ENCODE data around the gene NOXO1. TPM values are rescaled to one million over a fixed set of nuclear protein-coding genes. Genes with fewer than 3 reads are reported as not detected.

NOXO1 gene
- total RNA-seq, 1 donor: not detected

DNA sequence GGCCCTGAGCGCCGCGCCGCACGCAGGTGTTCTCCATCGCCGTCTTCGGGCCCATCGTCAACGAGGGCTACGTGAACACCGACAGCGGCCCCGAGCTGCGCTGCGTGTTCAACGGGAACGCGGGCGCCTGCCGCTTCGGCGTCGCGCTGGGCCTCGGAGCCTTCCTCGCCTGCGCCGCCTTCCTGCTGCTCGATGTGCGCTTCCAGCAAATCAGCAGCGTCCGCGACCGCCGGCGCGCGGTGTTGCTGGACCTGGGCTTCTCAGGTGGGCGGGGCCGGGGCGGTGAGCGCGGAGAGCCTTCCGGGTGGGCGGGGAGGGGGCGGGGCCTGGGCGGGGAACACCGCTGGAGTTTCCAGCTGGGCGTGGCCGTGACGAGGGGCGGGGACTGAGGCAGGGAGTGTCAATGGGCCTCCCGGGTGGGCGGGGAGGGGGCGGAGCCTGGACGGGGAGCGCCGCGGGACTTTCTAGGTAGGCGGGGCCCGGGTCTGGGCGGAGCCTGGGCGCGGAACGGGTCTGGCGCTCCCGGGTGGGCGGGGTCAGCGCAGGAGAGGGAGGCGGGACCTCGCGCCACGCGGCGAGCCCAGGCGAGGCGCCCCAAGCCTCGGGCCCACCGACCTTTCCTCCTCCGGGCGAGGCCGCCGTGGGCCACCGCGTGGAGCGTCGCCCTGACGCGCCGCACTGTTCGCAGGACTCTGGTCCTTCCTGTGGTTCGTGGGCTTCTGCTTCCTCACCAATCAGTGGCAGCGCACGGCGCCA lies 10.9 kb upstream of the NOXO1 start:
- Histone ChIP-seq H3K4me1 (ENCODE audit: insufficient read depth, low read length) (peaks cover 21% of the 10 kb centered on the region), H3K27me3 (ENCODE audit: insufficient read depth, low read length) (peaks cover 23% of the 10 kb centered on the region), H3K4me3 (ENCODE audit: low read length) (peak overlapping the region; percentile 15), H3K9me3 (ENCODE audit: low read depth, low read length) (no peaks in the 10 kb centered on the region)

DNA sequence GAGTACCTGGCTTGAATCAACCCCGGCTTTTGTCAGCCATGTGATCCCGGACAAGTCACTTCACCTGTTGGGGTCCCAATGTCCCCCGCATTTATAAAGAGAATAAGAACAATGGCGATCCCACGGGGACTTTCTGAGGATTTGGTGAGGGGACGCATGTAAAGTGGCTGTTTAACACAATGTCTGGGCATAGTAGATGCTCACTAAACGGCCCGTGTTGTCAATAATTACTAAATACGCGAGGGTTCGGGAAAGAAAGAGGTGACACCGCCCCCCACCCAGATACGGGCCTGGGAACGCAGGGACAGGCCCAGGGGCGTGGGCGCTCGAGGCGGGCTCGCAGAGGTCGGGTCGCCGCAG lies 10.3 kb upstream of the NOXO1 start:
- Histone ChIP-seq H3K27me3 (ENCODE audit: insufficient read depth, low read length) (peaks cover 23% of the 10 kb centered on the region), H3K4me3 (ENCODE audit: low read length) (peak overlapping the region; percentile 15), H3K9me3 (ENCODE audit: low read depth, low read length) (no peaks in the 10 kb centered on the region), H3K4me1 (ENCODE audit: insufficient read depth, low read length) (peaks cover 21% of the 10 kb centered on the region)

DNA sequence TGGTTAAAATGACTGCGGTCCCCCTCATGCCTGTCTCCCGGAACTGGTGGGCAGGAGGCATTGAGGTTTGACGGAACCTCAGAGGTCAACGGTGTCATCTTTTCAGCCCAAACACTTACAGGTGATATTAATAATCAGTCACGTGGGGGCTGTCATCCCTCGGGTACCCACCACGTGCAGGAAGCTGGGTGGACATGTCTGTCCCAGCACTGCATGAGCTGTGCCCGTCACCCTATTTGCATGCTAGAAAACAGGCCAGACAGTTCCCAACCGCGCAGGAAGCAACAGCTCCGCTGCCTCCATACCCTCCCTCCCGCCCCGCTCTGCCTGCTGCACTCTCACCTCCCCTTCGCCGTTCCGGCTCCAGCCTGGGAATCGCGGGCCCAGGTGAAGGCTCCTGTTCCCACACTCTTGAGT lies 9.9 kb upstream of the NOXO1 start:
- H3K27me3 ChIP-seq (ENCODE audit: insufficient read depth, low read length): peaks cover 23% of the 10 kb centered on the region
- peaks cover 21% of the 10 kb centered on the region for H3K4me1 ChIP-seq (ENCODE audit: insufficient read depth, low read length)
- H3K4me3 ChIP-seq (ENCODE audit: low read length): no peak overlapping the region
- no peaks in the 10 kb centered on the region for H3K9me3 ChIP-seq (ENCODE audit: low read depth, low read length)

DNA sequence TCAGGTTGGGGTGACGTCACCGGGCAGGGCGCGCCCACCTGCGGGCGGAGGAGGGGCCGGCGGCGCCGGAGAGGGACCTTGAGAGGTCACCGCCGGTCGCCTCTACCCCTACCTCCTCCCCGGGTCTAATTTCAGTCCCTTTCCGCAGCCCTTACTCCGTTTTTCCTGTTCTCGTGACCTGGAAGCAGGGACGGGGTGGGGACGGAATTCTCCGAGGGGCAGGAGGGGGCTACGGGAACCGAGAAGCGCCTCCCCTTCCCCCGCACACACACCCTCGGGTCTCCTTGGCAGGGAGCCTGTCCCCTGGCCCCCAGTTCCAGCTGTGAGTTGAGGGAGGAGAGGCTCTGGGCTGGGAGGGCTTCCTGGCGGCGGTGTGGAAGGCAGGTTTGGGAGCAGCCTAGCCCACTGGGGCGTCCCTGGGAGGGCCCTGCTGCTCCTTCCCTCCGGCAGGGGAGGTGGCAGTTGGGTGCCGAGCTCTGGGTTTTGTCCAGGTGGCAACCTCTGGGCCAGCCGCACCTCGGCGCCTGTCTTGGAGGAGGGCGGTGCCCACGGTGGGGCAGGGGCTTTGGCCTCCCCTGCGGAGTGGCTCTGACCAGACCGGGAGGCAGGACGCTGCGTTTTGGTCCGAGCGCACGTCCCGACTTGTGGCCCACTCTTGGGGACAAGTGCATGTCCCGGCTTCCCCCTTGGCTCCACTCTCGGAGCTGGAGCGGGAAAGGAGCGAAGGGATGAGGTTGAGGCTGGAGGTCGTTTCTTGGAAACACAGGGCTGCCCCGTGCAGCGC lies 9.3 kb upstream of the NOXO1 start:
- H3K4me3 ChIP-seq (ENCODE audit: low read length): peak overlapping the region; percentile 18
- H3K4me1 ChIP-seq (ENCODE audit: insufficient read depth, low read length): peaks cover 21% of the 10 kb centered on the region
- no peaks in the 10 kb centered on the region for H3K9me3 ChIP-seq (ENCODE audit: low read depth, low read length)
- peaks cover 23% of the 10 kb centered on the region for H3K27me3 ChIP-seq (ENCODE audit: insufficient read depth, low read length)

DNA sequence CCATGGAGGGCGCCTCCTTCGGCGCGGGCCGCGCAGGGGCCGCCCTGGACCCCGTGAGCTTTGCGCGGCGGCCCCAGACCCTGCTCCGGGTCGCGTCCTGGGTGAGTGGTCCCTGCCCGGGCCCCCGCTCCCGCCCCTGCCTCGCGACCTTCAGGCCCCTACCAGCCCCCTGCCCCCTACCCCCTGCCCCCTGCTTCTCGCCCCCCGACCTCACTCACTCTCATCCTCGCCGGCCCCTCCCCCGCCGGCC lies 8.8 kb upstream of the NOXO1 start:
- H3K4me1 ChIP-seq (ENCODE audit: insufficient read depth, low read length): peaks cover 26% of the 10 kb centered on the region
- no peak overlapping the region for H3K4me3 ChIP-seq (ENCODE audit: low read length)
- peaks cover 23% of the 10 kb centered on the region for H3K27me3 ChIP-seq (ENCODE audit: insufficient read depth, low read length)
- no peaks in the 10 kb centered on the region for H3K9me3 ChIP-seq (ENCODE audit: low read depth, low read length)

DNA sequence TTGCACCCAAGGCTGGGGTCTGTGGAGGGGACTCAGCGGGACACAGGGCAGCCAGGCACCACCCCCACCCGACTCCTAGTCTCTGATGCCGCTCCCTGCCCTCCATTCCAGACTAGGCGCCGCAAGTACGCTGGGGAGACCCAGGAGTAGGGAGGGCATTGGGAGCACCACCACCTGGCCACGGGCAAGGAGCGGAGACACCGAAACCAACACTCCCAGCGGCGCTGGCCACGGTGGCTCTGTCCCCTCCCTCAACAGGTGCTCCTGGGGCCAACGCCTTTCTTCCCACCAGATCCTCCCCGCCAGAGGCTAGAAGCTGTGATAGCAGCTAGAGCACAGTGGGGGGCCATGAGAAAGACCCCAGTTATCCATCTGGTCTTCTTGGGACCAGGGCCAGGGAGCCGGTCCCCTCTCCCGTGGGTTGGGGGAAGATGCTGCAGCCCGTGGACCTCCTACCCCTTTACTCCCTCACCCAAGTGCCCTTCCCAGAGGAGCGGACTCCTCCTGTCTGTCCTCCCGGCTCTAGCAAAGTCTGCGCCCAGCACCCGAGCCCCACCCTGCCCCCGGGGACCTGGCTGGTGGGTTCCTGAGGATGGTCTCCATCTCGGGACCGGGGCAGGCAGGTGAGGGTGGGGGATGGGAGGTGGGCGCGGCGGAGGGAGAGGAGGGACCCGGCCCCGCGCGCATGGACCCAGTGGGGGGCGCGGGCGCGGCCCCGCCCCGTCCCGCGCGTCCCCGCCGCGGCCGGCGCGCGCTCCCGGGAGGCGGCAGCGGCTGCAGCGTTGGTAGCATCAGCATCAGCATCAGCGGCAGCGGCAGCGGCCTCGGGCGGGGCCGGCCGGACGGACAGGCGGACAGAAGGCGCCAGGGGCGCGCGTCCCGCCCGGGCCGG lies 8.2 kb upstream of the NOXO1 start, which contains the start of gene SYNGR3:
Gene SYNGR3, plus strand, starts transcription at position 762 of the 892 bp plus-strand sequence. CDS start 133 bp downstream, outside the sequence.
- peaks cover 23% of the 10 kb centered on the region for H3K27me3 ChIP-seq (ENCODE audit: insufficient read depth, low read length)
- peak within 1 kb of the TSS; percentile 18 for H3K4me3 ChIP-seq (ENCODE audit: low read length)

DNA sequence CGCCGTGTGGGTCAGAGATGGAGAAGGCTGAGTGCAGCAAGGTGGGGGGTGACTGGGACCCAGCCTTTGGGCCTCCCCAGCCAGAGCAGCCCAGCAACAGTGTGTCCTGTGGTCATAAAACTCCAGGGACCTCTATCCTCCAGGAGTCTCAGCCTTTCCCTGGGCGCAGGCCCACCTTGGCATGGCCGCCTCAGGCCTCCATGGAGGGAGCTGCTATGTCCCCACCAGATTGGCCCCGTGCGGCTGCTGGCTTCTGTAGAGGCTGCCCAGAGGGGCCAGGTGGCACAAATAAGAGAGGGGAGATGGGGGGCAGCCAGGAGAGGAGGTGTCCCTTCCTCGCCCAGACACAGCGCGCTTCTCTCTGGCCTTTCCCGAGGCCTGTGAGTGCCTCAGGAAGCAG lies 5.9 kb upstream of the NOXO1 start:
- H3K4me1 ChIP-seq (ENCODE audit: insufficient read depth, low read length): peaks cover 42% of the 10 kb centered on the region
- no peaks in the 10 kb centered on the region for H3K9me3 ChIP-seq (ENCODE audit: low read depth, low read length)
- peaks cover 33% of the 10 kb centered on the region for H3K27me3 ChIP-seq (ENCODE audit: insufficient read depth, low read length)
- no peak overlapping the region for H3K4me3 ChIP-seq (ENCODE audit: low read length)

More for the DNA sequence above, 8.2 kb upstream of the NOXO1 start, which contains the start of gene SYNGR3:
- H3K9me3 ChIP-seq (ENCODE audit: low read depth, low read length): no peaks in the 10 kb centered on the region
- H3K4me1 ChIP-seq (ENCODE audit: insufficient read depth, low read length): peaks cover 32% of the 10 kb centered on the region

DNA sequence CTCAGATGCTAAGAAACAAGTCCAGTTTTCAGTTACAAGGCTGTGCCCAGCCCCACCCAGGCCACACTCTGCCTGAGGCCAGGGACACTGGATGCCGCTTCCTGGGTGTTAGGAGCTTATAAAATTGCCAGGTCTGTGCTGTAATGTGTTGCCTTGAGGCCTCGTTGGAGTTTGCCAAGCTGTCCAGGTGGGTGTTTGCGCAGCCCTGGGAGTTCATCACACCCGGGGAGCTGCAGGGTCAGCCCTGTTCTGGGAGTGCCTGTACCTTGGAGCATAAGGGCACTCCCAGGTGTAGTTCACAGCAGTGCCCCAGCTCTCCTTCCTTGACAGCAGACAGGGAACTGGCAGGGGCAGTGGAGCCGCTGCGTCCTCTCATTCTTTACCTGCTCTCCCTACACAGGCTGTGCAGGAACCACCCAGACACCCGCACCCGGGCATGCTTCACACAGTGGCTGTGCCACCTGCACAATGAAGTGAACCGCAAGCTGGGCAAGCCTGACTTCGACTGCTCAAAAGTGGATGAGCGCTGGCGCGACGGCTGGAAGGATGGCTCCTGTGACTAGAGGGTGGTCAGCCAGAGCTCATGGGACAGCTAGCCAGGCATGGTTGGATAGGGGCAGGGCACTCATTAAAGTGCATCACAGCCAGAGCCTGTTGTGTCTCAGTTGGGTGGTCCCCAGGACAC lies 4.3 kb upstream of the NOXO1 start:
- Histone ChIP-seq H3K27me3 (ENCODE audit: insufficient read depth, low read length) (peaks cover 40% of the 10 kb centered on the region), H3K9me3 (ENCODE audit: low read depth, low read length) (no peaks in the 10 kb centered on the region), H3K4me1 (ENCODE audit: insufficient read depth, low read length) (peaks cover 29% of the 10 kb centered on the region), H3K4me3 (ENCODE audit: low read length) (no peak overlapping the region)

DNA sequence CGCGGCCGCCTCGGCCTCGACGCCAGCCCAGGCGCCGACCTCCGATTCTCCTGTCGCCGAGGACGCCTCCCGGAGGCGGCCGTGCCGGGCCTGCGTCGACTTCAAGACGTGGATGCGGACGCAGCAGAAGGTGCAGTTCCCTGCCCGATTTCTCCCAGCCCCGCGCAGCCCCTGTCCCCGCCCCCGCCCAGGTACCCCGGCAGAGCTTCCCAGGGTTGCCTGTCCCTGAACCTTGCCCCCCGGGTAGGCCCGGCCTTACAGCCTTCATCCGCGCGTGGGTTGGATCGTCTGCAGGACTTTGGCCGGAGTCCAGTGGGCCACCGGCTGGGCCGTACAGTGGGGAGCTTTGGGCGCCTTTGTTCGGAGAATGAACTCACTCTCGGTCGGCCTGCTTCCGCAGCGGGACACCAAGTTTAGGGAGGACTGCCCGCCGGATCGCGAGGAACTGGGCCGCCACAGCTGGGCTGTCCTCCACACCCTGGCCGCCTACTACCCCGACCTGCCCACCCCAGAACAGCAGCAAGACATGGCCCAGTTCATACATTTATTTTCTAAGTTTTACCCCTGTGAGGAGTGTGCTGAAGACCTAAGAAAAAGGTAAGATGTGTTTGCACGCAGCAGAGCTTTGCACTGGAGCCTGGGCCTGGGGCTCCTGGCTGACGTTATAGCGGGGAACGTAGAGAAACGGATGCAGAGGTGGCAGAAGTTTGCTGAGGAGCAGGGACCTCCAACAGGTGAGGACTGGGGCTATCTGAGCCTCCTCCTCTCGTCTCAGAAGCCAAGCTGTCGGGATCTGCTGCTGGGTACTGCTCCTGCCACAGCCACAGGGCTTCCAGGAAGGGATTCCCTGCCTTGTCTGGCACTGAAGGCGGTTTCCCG lies 3.3 kb upstream of the NOXO1 start:
- peaks cover 47% of the 10 kb centered on the region for H3K27me3 ChIP-seq (ENCODE audit: insufficient read depth, low read length)

DNA sequence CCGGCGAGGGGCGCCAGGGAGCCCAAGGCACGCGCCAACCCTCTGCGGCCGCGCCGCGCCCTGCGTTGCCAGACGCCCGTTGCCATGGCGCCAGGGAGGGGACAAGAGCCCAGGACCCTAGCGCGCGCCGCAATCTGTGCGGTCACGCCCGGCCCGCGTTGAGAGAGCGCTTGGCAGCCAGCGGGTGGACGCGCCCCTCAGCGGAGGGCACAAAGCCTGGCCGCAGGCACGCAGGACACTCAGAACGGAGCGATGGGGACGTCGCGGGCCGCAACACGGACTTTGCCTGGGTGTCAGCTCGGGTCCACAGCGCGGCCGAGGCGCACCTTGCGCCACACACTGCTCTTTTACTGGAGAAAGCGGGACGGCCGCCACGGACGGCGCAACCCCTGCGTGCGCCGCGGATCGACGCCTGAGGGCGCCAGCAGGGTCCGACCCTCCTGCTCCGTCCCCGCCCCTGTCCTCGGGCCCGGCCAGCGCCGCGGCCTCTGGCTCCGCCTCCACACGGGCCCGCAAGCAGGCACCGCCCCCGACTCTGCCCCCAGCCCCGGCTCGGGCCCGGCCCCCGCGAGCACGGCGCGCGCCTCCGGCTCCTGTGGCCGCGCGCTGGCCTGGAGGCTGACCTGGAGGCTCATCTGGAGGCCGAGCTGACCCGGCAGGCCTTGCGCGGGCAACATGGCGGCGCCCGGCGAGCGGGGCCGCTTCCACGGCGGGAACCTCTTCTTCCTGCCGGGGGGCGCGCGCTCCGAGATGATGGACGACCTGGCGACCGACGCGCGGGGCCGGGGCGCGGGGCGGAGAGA lies 2.5 kb upstream of the NOXO1 start, which contains the start of gene GFER:
Gene GFER, plus strand, starts transcription at position 650 of the 803 bp plus-strand sequence. Its CDS starts 26 bp downstream, at position 676.
- peak within 1 kb of the TSS; percentile 56 for H3K4me3 ChIP-seq (ENCODE audit: low read length)
- H3K4me1 ChIP-seq (ENCODE audit: insufficient read depth, low read length): peaks cover 21% of the 10 kb centered on the region
- H3K9me3 ChIP-seq (ENCODE audit: low read depth, low read length): no peaks in the 10 kb centered on the region
- peaks cover 42% of the 10 kb centered on the region for H3K27me3 ChIP-seq (ENCODE audit: insufficient read depth, low read length)

More for the DNA sequence above, 3.3 kb upstream of the NOXO1 start:
- H3K4me3 ChIP-seq (ENCODE audit: low read length): peak overlapping the region; percentile 56
- H3K9me3 ChIP-seq (ENCODE audit: low read depth, low read length): no peaks in the 10 kb centered on the region
- peaks cover 24% of the 10 kb centered on the region for H3K4me1 ChIP-seq (ENCODE audit: insufficient read depth, low read length)

DNA sequence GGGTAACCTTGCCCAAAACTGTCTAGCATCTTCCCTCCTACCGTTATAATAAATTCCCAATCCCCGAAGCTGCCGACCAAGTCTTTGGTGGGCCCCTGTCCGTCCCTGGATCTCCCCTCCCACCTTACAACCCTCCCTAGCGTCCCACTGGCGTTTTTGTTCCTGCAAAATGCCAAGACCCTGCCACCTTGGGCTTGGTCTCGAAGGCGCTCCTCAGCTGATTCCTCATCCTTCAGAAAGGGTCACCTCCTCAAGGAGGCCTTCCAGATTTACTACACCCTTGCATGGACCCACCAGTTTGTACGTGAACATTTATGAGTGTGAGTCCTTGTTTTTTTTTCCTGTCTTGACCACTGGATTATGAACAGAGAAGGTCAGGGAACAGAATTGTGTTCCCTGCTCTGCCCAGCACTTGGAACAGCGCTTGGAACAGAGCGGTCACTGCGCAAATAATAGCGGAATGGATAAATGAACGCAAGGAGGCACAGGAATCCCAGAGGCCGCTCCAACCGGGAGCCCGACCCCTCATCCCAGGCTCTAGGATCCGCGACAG lies 1.8 kb upstream of the NOXO1 start:
- H3K9me3 ChIP-seq (ENCODE audit: low read depth, low read length): no peaks in the 10 kb centered on the region
- peaks cover 39% of the 10 kb centered on the region for H3K27me3 ChIP-seq (ENCODE audit: insufficient read depth, low read length)
- H3K4me3 ChIP-seq (ENCODE audit: low read length): peak overlapping the region; percentile 56

DNA sequence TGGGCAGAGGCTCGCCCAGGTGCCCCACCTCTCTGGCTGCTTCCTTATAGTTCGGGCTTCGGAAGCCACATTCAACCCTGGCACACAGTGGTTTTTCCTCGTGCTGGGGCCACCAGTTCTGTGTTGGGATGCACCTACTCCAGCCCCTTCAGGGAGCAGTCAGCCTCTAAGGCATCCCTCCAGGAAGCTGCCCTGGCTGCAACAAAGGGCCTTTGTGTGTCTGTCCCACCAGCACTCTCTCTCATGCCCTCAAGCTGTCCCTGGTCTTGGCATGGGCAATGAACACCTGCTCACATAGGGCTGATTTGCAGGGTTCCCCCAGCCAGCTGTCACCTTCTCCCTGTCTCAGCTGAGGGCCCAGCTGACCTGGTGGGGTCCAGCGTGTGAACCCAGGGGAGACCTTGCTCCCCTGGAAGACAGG lies 754 bp upstream of the NOXO1 start:
- Histone ChIP-seq H3K9me3 (ENCODE audit: low read depth, low read length) (no peaks in the 10 kb centered on the region), H3K4me1 (ENCODE audit: insufficient read depth, low read length) (peaks cover 21% of the 10 kb centered on the region), H3K27me3 (ENCODE audit: insufficient read depth, low read length) (peaks cover 39% of the 10 kb centered on the region), H3K4me3 (ENCODE audit: low read length) (no peak overlapping the region)

More for the DNA sequence above, 1.8 kb upstream of the NOXO1 start:
- peaks cover 21% of the 10 kb centered on the region for H3K4me1 ChIP-seq (ENCODE audit: insufficient read depth, low read length)

DNA sequence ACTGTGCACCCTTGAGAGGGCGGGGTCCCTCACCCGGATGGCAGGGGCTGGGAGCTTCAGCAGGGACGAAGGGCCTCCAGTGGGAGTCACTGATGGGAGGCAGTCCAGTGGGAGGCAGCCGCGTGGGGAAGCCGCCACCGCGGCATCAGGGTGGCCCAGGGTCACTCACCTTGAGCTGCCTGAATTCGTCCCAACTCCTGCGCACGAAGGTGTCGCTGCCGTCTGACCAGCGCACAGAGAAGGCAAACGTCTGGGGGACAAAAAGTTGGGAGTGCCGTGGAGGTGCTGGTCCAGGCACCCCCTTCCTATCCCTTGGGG lies 540 bp downstream of the NOXO1 start:
- Histone ChIP-seq H3K4me3 (ENCODE audit: low read length) (no peak overlapping the region), H3K27me3 (ENCODE audit: insufficient read depth, low read length) (peaks cover 39% of the 10 kb centered on the region), H3K9me3 (ENCODE audit: low read depth, low read length) (no peaks in the 10 kb centered on the region), H3K4me1 (ENCODE audit: insufficient read depth, low read length) (peaks cover 21% of the 10 kb centered on the region)

All from mononuclear cell (primary cell).